ENCODE data around the gene CRB3.

DNA sequence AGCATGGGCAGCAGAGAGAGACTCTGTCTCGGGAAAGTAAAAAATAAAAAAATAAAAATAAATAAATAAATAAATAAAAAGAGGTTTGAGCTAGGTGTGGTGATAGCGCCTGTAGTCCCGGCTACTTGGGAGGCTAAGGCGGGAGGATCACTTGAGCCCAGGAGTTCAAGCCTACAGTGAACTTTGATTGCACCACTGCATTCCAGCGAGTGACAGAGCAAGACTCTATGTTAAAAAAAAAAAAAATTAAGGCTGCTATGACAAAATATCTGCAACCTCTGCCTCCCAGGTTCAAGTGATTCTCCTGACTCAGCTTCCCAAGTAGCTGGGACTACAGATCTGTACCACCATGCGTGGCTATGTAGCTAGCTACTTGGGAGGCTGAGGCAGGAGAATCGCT lies 20.8 kb downstream of the CRB3 start:
- TF ChIP-seq, protein P1, sequence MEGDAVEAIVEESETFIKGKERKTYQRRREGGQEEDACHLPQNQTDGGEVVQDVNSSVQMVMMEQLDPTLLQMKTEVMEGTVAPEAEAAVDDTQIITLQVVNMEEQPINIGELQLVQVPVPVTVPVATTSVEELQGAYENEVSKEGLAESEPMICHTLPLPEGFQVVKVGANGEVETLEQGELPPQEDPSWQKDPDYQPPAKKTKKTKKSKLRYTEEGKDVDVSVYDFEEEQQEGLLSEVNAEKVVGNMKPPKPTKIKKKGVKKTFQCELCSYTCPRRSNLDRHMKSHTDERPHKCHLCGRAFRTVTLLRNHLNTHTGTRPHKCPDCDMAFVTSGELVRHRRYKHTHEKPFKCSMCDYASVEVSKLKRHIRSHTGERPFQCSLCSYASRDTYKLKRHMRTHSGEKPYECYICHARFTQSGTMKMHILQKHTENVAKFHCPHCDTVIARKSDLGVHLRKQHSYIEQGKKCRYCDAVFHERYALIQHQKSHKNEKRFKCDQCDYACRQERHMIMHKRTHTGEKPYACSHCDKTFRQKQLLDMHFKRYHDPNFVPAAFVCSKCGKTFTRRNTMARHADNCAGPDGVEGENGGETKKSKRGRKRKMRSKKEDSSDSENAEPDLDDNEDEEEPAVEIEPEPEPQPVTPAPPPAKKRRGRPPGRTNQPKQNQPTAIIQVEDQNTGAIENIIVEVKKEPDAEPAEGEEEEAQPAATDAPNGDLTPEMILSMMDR (IDR thresholded peaks at IDR 0.05) = no peak
- TF ChIP-seq POLR2AphosphoS5 (IDR thresholded peaks at IDR 0.05) = no peak
- TF ChIP-seq POLR2A (IDR thresholded peaks at IDR 0.05) = no peak
